ENCODE measurements around the gene PWWP2A.

- no peak for TF ChIP-seq EZH2phosphoT487 (IDR thresholded peaks at IDR 0.05; ENCODE audit: low read length)
- no peak for TF ChIP-seq CTCF (IDR thresholded peaks at IDR 0.05; ENCODE audit: low read length)
Observed at GRCh38 chr5:160044391-160044804, 74.9 kb downstream of the PWWP2A start.

Measured in MM.1S (cell line).